SK-N-SH (cell line): ENCODE measurements around the gene JAG2. TPM values are rescaled to one million over a fixed set of nuclear protein-coding genes. Genes with fewer than 3 reads are reported as not detected.

Experiments used
- CTCF ChIA-PET: fragments of 300-600, 350-600 bp; formaldehyde crosslinking; extraction: SDS; loops from one replicate; lab custom pipeline; 2021; lab: Yijun Ruan, JAX
- POLR2A ChIA-PET: fragments of 350-600 bp; sonication (Branson Sonifier 250); formaldehyde crosslinking; extraction: SDS; loops from one replicate; lab custom pipeline; 2020; ENCODE audit warnings: antibody characterized with exemption, inconsistent platforms; lab: Yijun Ruan, JAX
- DNase-seq: peaks from one replicate; pipeline ENCODE4 v3.0.0; 2012
- H2AFZ ChIP-seq: fragments of 200-600 bp; sonication (generic); 2 replicates; pipeline ENCODE4 v1.8.1; 2016; ENCODE audit warnings: antibody characterized with exemption, mild to moderate bottlenecking, low read depth
- H3F3A ChIP-seq: fragments of 200-600 bp; sonication (generic); replicated peaks from 2 replicates; pipeline ENCODE3; 2016; ENCODE audit warnings: antibody characterized with exemption, mild to moderate bottlenecking; ENCODE audit not compliant: insufficient read depth
- H3K27ac ChIP-seq, 2 experiments: fragments of 200-500 bp in 1 of 2; fragments of 200-600 bp in 1 of 2; sonication (Bioruptor generic) in 1 of 2; sonication (generic), shearing (Covaris generic) in 1 of 2; 2 replicates each; pipeline versions ENCODE4 v1.5.1 to v1.6.1; 2014 to 2016; ENCODE audit warnings: low read depth in 2 of 2, inconsistent platforms in 1 of 2, low read length in 1 of 2, mild to moderate bottlenecking in 1 of 2, mixed read lengths in 1 of 2
- H3K27me3 ChIP-seq: fragments of 200-600 bp; sonication (generic), shearing (Covaris generic); 2 replicates; pipeline ENCODE4 v1.6.1; 2016; ENCODE audit warnings: mixed run types; ENCODE audit not compliant: insufficient read depth
- H3K36me3 ChIP-seq, 2 experiments: fragments of 200-500 bp in 1 of 2; fragments of 200-600 bp in 1 of 2; sonication (Bioruptor generic) in 1 of 2; sonication (generic) in 1 of 2; replicated peaks in 1 of 2; 2 replicates each; pipeline versions ENCODE3 to v1.5.1; 2014 to 2016; ENCODE audit warnings: low read length in 1 of 2, mild to moderate bottlenecking in 1 of 2; ENCODE audit not compliant: insufficient read depth in 2 of 2, control insufficient read depth in 1 of 2
- H3K4me1 ChIP-seq, 2 experiments: fragments of 200-500 bp in 1 of 2; fragments of 200-600 bp in 1 of 2; sonication (Bioruptor generic) in 1 of 2; sonication (generic), shearing (Covaris generic) in 1 of 2; 2 replicates each; pipeline versions ENCODE4 v1.5.1 to v1.6.1; 2014 to 2016; ENCODE audit warnings: low read depth in 1 of 2, low read length in 1 of 2, mixed run types in 1 of 2; ENCODE audit not compliant: insufficient read depth in 2 of 2, control insufficient read depth in 1 of 2
- H3K4me2 ChIP-seq: fragments of 200-600 bp; sonication (generic), shearing (Covaris generic); 2 replicates; pipeline ENCODE4 v1.6.1; 2017; ENCODE audit warnings: mixed run types
- H3K4me3 ChIP-seq, 2 experiments: fragments of 200-500 bp in 1 of 2; fragments of 200-600 bp in 1 of 2; sonication (Bioruptor generic) in 1 of 2; sonication (generic), shearing (Covaris generic) in 1 of 2; 2 replicates each; pipeline versions ENCODE4 v1.5.1 to v1.8.1; 2014 to 2016; ENCODE audit warnings: low read depth in 2 of 2, inconsistent platforms in 1 of 2, low read length in 1 of 2, mild to moderate bottlenecking in 1 of 2, mixed read lengths in 1 of 2, moderate library complexity in 1 of 2
- H3K79me2 ChIP-seq: fragments of 200-600 bp; sonication (generic); 2 replicates; pipeline ENCODE4 v1.8.1; 2017; ENCODE audit warnings: mild to moderate bottlenecking; ENCODE audit not compliant: insufficient read depth
- H3K9ac ChIP-seq: fragments of 200-600 bp; sonication (generic); 2 replicates; pipeline ENCODE4 v1.6.1; 2017; ENCODE audit warnings: mixed run types
- H3K9me2 ChIP-seq: fragments of 200-600 bp; sonication (generic); 2 replicates; pipeline ENCODE4 v1.6.1; 2017; ENCODE audit warnings: mixed run types
- H3K9me3 ChIP-seq: fragments of 200-600 bp; sonication (generic); 2 replicates; pipeline ENCODE4 v1.6.1; 2017; ENCODE audit warnings: mixed run types, mild to moderate bottlenecking, moderate library complexity
- H4K20me1 ChIP-seq: fragments of 200-600 bp; sonication (generic); 2 replicates; pipeline ENCODE4 v1.6.1; 2017; ENCODE audit warnings: mild to moderate bottlenecking, mixed run types; ENCODE audit not compliant: insufficient read depth
- EZH2phosphoT487 ChIP-seq: fragments of 200-600 bp; sonication (generic); IDR thresholded peaks from 2 replicates; pipeline ENCODE4 v1.6.1; 2017; ENCODE audit warnings: low read depth, mixed run types, mild to moderate bottlenecking, antibody characterized with exemption, moderate library complexity, borderline replicate concordance
- FOSL2 ChIP-seq: IDR thresholded peaks from 2 replicates; pipeline ENCODE4 v1.4.0; 2012; ENCODE audit warnings: low read depth, mild to moderate bottlenecking, moderate library complexity, borderline replicate concordance
- FOXJ3 ChIP-seq: sonication (generic); formaldehyde crosslinking; IDR thresholded peaks from 2 replicates; pipeline ENCODE4 v1.5.1; 2020; ENCODE audit warnings: mild to moderate bottlenecking, missing genetic modification reagents
- GABPA ChIP-seq: IDR thresholded peaks from 2 replicates; pipeline ENCODE4 v1.4.0; 2012; ENCODE audit warnings: low read depth, mild to moderate bottlenecking
- MEF2A ChIP-seq: IDR thresholded peaks from 2 replicates; pipeline ENCODE4 v1.4.0; 2012; ENCODE audit warnings: low read depth, borderline replicate concordance
- MXI1 ChIP-seq: IDR thresholded peaks from 2 replicates; pipeline ENCODE4 v1.6.1; 2012; ENCODE audit warnings: mild to moderate bottlenecking, low read depth, low read length, improper control_type of control experiment
- NFIC ChIP-seq: IDR thresholded peaks from 2 replicates; pipeline ENCODE4 v1.4.0; 2012; ENCODE audit warnings: borderline replicate concordance
- RAD21 ChIP-seq: IDR thresholded peaks from 2 replicates; pipeline ENCODE4 v1.6.1; 2012; ENCODE audit warnings: mild to moderate bottlenecking, low read length
- RXRA ChIP-seq: IDR thresholded peaks from 2 replicates; pipeline ENCODE4 v1.4.0; 2012; ENCODE audit warnings: low read depth, mild to moderate bottlenecking, borderline replicate concordance
- TCF12 ChIP-seq: IDR thresholded peaks from 2 replicates; pipeline ENCODE4 v1.4.0; 2012
- YY1 ChIP-seq: IDR thresholded peaks from 2 replicates; pipeline ENCODE4 v1.4.0; 2012; ENCODE audit warnings: low read depth, mild to moderate bottlenecking
- WGBS: methylation state at CpG from one replicate; pipeline ENCODE4 v1.1.6; 2017; ENCODE audit warnings: low lambda C conversion rate; 5-methylcytosine and 5-hydroxymethylcytosine counted together
- polyA plus RNA-seq, 3 experiments: library from polyadenylated mRNA; depleted of rRNA; stranded (reverse); fragments of >200 nt; gene quantifications; 2 replicates each; pipeline ENCODE4 v1.2.3, GENCODE V29; 2012
- TF ChIP-seq, protein P1 (sequence below): IDR thresholded peaks from 2 replicates; pipeline ENCODE4 v1.4.0; 2012; ENCODE audit warnings: low read depth
- TF ChIP-seq, protein P2 (sequence below): fragments of 150-350 bp; IDR thresholded peaks from 2 replicates; pipeline ENCODE4 v1.6.1; 2016; ENCODE audit warnings: mild to moderate bottlenecking, low read depth, low read length
- TF ChIP-seq, protein P3 (sequence below): fragments of 200-600 bp; sonication (generic); IDR thresholded peaks from 2 replicates; pipeline ENCODE4 v1.6.1; 2017; ENCODE audit warnings: antibody characterized with exemption, mild to moderate bottlenecking, moderate library complexity
- TF ChIP-seq, protein P4 (sequence below): IDR thresholded peaks from 2 replicates; pipeline ENCODE4 v1.4.0; 2012; ENCODE audit warnings: low read depth, borderline replicate concordance
- TF ChIP-seq, protein P5 (sequence below): IDR thresholded peaks from 2 replicates; pipeline ENCODE4 v1.6.1; 2012; ENCODE audit warnings: mild to moderate bottlenecking, low read depth, low read length, moderate library complexity

Gene JAG2
- polyA plus RNA-seq, 1 of the 3 experiments (the other 2 are of a cell fraction), result 1.7 TPM

DNA sequence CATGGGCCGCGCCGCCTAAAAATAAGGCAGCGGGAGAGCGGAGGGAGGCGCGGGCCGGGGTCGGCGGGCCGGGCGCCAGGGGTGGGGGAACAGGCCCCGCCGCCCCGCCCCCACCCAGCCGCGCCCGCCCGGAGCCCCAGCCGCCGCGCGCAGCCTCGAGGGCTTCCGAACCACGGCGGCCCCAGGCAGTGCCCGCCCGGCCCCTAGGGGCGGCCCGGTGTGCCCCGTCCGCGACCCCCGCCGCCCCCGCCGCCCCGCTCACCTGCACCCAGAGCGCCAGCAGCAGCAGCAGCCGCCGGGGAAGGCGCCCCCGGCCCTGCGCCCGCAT lies 519 bp downstream of the JAG2 start:
- H3K79me2 ChIP-seq, result no peaks in the 10 kb centered on the region
- no peak overlapping the region for H3K27ac ChIP-seq
- CTCF ChIA-PET, result interaction anchor here (0.6 to 2.5 kb wide), 14 partner anchors 9 to 321 kb away, joined by 3 to 12 read pairs (median 4); no protein-coding TSS in a partner anchor
- H3K36me3 ChIP-seq, result no peaks in the 10 kb centered on the region
- H2AFZ ChIP-seq, result no peak overlapping the region
- peaks cover 4 to 11% of the 10 kb centered on the region in 2 experiments; a peak in 2 of 4 replicates for H3K4me1 ChIP-seq
- WGBS, result no CpG with 5 or more reads among the region's 46 CpGs
- POLR2A ChIA-PET, result interaction anchor here (0.6 kb wide), 1 partner anchor 255 kb away, joined by 4 read pairs; no protein-coding TSS in a partner anchor
- no peak overlapping the region for H3K9ac ChIP-seq
- TF ChIP-seq, protein P1, sequence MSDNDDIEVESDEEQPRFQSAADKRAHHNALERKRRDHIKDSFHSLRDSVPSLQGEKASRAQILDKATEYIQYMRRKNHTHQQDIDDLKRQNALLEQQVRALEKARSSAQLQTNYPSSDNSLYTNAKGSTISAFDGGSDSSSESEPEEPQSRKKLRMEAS, result no peak
- no peak for TF ChIP-seq FOSL2
- no peak for TF ChIP-seq FOXJ3 (CRISPR knock-in tag)
- no peak for TF ChIP-seq GABPA
- no peak for TF ChIP-seq MEF2A
- no peak for TF ChIP-seq RAD21
- TF ChIP-seq, protein P2, sequence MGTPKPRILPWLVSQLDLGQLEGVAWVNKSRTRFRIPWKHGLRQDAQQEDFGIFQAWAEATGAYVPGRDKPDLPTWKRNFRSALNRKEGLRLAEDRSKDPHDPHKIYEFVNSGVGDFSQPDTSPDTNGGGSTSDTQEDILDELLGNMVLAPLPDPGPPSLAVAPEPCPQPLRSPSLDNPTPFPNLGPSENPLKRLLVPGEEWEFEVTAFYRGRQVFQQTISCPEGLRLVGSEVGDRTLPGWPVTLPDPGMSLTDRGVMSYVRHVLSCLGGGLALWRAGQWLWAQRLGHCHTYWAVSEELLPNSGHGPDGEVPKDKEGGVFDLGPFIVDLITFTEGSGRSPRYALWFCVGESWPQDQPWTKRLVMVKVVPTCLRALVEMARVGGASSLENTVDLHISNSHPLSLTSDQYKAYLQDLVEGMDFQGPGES, result no peak
- no peak for TF ChIP-seq MXI1
- no peak for TF ChIP-seq NFIC
- TF ChIP-seq, protein P3, sequence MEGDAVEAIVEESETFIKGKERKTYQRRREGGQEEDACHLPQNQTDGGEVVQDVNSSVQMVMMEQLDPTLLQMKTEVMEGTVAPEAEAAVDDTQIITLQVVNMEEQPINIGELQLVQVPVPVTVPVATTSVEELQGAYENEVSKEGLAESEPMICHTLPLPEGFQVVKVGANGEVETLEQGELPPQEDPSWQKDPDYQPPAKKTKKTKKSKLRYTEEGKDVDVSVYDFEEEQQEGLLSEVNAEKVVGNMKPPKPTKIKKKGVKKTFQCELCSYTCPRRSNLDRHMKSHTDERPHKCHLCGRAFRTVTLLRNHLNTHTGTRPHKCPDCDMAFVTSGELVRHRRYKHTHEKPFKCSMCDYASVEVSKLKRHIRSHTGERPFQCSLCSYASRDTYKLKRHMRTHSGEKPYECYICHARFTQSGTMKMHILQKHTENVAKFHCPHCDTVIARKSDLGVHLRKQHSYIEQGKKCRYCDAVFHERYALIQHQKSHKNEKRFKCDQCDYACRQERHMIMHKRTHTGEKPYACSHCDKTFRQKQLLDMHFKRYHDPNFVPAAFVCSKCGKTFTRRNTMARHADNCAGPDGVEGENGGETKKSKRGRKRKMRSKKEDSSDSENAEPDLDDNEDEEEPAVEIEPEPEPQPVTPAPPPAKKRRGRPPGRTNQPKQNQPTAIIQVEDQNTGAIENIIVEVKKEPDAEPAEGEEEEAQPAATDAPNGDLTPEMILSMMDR, result no peak
- no peak for TF ChIP-seq TCF12
- TF ChIP-seq, protein P4, sequence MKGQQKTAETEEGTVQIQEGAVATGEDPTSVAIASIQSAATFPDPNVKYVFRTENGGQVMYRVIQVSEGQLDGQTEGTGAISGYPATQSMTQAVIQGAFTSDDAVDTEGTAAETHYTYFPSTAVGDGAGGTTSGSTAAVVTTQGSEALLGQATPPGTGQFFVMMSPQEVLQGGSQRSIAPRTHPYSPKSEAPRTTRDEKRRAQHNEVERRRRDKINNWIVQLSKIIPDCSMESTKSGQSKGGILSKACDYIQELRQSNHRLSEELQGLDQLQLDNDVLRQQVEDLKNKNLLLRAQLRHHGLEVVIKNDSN, result no peak
- no peak for TF ChIP-seq EZH2phosphoT487
- no peak for TF ChIP-seq RXRA
- TF ChIP-seq, protein P5, sequence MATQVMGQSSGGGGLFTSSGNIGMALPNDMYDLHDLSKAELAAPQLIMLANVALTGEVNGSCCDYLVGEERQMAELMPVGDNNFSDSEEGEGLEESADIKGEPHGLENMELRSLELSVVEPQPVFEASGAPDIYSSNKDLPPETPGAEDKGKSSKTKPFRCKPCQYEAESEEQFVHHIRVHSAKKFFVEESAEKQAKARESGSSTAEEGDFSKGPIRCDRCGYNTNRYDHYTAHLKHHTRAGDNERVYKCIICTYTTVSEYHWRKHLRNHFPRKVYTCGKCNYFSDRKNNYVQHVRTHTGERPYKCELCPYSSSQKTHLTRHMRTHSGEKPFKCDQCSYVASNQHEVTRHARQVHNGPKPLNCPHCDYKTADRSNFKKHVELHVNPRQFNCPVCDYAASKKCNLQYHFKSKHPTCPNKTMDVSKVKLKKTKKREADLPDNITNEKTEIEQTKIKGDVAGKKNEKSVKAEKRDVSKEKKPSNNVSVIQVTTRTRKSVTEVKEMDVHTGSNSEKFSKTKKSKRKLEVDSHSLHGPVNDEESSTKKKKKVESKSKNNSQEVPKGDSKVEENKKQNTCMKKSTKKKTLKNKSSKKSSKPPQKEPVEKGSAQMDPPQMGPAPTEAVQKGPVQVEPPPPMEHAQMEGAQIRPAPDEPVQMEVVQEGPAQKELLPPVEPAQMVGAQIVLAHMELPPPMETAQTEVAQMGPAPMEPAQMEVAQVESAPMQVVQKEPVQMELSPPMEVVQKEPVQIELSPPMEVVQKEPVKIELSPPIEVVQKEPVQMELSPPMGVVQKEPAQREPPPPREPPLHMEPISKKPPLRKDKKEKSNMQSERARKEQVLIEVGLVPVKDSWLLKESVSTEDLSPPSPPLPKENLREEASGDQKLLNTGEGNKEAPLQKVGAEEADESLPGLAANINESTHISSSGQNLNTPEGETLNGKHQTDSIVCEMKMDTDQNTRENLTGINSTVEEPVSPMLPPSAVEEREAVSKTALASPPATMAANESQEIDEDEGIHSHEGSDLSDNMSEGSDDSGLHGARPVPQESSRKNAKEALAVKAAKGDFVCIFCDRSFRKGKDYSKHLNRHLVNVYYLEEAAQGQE, result no peak
- no peak for TF ChIP-seq YY1
- TF ChIP-seq, all 33 proteins: peak for 0
- H3K4me2 ChIP-seq, result peak overlapping the region; percentile 68; the same call in 1 of the 2 replicates
- H3K9me2 ChIP-seq, result no peaks in the 10 kb centered on the region
- no peaks in the 10 kb centered on the region for H3K9me3 ChIP-seq
- no peaks in the 10 kb centered on the region for H3F3A ChIP-seq
- H4K20me1 ChIP-seq, result 0 out of 2 replicates have a peak, but pooled peaks cover 3% of the 10 kb centered on the region
- H3K27me3 ChIP-seq, result peaks cover 9% of the 10 kb centered on the region; the same call in 1 of the 2 replicates
- DNase-seq, result peak; percentile 68
- H3K4me3 ChIP-seq, result peak overlapping the region in 1 of 2 experiments; percentile 41; a peak in 1 of 4 replicates
